ENCODE results near the gene COL8A1.
"Not testable (repeated sequence)": the region's sequence is repeated elsewhere in the genome, so short reads cannot be mapped to it uniquely, and the experiment has no call there.

Gene COL8A1

GRCh38 chr3:99638167-99638948 lies at the start of gene COL8A1:
Gene COL8A1 (plus strand): TSS chr3:99638594. CDS start chr3:99790683, 152,089 bp downstream.
- DNase-seq (ENCODE audit: insufficient read length, low spot score) (no peak), FAIRE-seq (peak; percentile 58)

GRCh38 chr3:99589168-99589567 lies 49.2 kb upstream of the COL8A1 start:
- DNase-seq (ENCODE audit: insufficient read length, low spot score); FAIRE-seq: not testable (repeated sequence)

GRCh38 chr3:99599894-99600293 lies 38.5 kb upstream of the COL8A1 start:
- FAIRE-seq (no peak), DNase-seq (ENCODE audit: insufficient read length, low spot score) (no peak)

- FAIRE-seq (no peak), DNase-seq (ENCODE audit: insufficient read length, low spot score) (no peak)
Observed at GRCh38 chr3:99601515-99601914, 36.9 kb upstream of the COL8A1 start.

- DNase-seq (ENCODE audit: insufficient read length, low spot score) (no peak), FAIRE-seq (no peak)
Observed at GRCh38 chr3:99602183-99602582, 36.2 kb upstream of the COL8A1 start.

GRCh38 chr3:99607151-99607550 lies 31.2 kb upstream of the COL8A1 start:
- FAIRE-seq (no peak), DNase-seq (ENCODE audit: insufficient read length, low spot score) (no peak)

- FAIRE-seq (no peak), DNase-seq (ENCODE audit: insufficient read length, low spot score) (no peak)
Observed at GRCh38 chr3:99614768-99615167, 23.6 kb upstream of the COL8A1 start.

- no peak for DNase-seq (ENCODE audit: insufficient read length, low spot score)
- FAIRE-seq = no peak
Observed at GRCh38 chr3:99620077-99620767, 18.2 kb upstream of the COL8A1 start.

- FAIRE-seq (no peak), DNase-seq (ENCODE audit: insufficient read length, low spot score) (no peak)
Observed at GRCh38 chr3:99620976-99621375, 17.4 kb upstream of the COL8A1 start.

GRCh38 chr3:99624496-99625236 lies 13.7 kb upstream of the COL8A1 start:
- no peak for FAIRE-seq
- DNase-seq (ENCODE audit: insufficient read length, low spot score) = no peak

- DNase-seq (ENCODE audit: insufficient read length, low spot score) (no peak), FAIRE-seq (no peak)
Observed at GRCh38 chr3:99625237-99625622, 13.2 kb upstream of the COL8A1 start.

GRCh38 chr3:99625643-99626416 lies 12.6 kb upstream of the COL8A1 start:
- DNase-seq (ENCODE audit: insufficient read length, low spot score) (no peak), FAIRE-seq (no peak)

- FAIRE-seq (no peak), DNase-seq (ENCODE audit: insufficient read length, low spot score) (no peak)
Observed at GRCh38 chr3:99626417-99626788, 12.0 kb upstream of the COL8A1 start.

GRCh38 chr3:99627062-99627826 lies 11.2 kb upstream of the COL8A1 start:
- DNase-seq (ENCODE audit: insufficient read length, low spot score) (no peak), FAIRE-seq (no peak)

GRCh38 chr3:99630815-99631214 lies 7.6 kb upstream of the COL8A1 start:
- DNase-seq (ENCODE audit: insufficient read length, low spot score) (no peak), FAIRE-seq (no peak)

GRCh38 chr3:99633887-99634558 lies 4.4 kb upstream of the COL8A1 start:
- DNase-seq (ENCODE audit: insufficient read length, low spot score) (no peak), FAIRE-seq (no peak)

- no peak for FAIRE-seq
- DNase-seq (ENCODE audit: insufficient read length, low spot score) = no peak
Observed at GRCh38 chr3:99634881-99635280, 3.5 kb upstream of the COL8A1 start.

GRCh38 chr3:99635348-99635747 lies 3.0 kb upstream of the COL8A1 start:
- FAIRE-seq = no peak
- DNase-seq (ENCODE audit: insufficient read length, low spot score) = no peak

GRCh38 chr3:99637016-99637367 lies 1.4 kb upstream of the COL8A1 start:
- DNase-seq (ENCODE audit: insufficient read length, low spot score) = no peak
- no peak for FAIRE-seq
